Gastrocnemius medialis (tissue), 4 donors: ENCODE results near the gene C22orf31. TPM values are rescaled to one million over a fixed set of nuclear protein-coding genes. Genes with fewer than 3 reads are reported as not detected.

Experiments used
- ATAC-seq, 2 donors: fragments of 150-250 bp; one replicate each; pipeline ENCODE4 v1.9.1; 2016
- DNase-seq, 2 donors: peaks; one replicate each; pipeline ENCODE4 v3.0.0-alpha.2; 2019
- H3K27ac ChIP-seq, 4 donors: fragments of 200-600 bp; sonication (generic); 1 replicate in 1 of 4; 2 replicates in 3 of 4; pipeline ENCODE4 v1.5.1; 2016 to 2018; ENCODE audit warnings: mild to moderate bottlenecking in 2 of 4, moderate library complexity in 1 of 4
- H3K27me3 ChIP-seq, 3 donors: fragments of 200-600 bp; sonication (generic) in 2 of 3; 1 replicate in 1 of 3; 2 replicates in 2 of 3; pipeline versions ENCODE4 v1.5.1 to v1.6.0; 2016 to 2019; ENCODE audit warnings: mild to moderate bottlenecking in 1 of 3, moderate library complexity in 1 of 3
- H3K36me3 ChIP-seq, 2 donors: fragments of 200-600 bp; sonication (generic) in 1 of 2; one replicate each; pipeline ENCODE4 v1.5.1; 2017 to 2018
- H3K4me1 ChIP-seq, 2 donors: fragments of 200-600 bp; sonication (generic) in 1 of 2; one replicate each; pipeline ENCODE4 v1.5.1; 2016 to 2017; ENCODE audit warnings: mild to moderate bottlenecking in 2 of 2
- H3K4me3 ChIP-seq, 4 donors: fragments of 200-600 bp; sonication (generic) in 3 of 4; 1 replicate in 1 of 4; 2 replicates in 3 of 4; pipeline ENCODE4 v1.5.1; 2016 to 2019; ENCODE audit warnings: mild to moderate bottlenecking in 2 of 4
- H3K9me3 ChIP-seq, 3 donors: fragments of 200-600 bp; sonication (generic) in 2 of 3; 1 replicate in 1 of 3; 2 replicates in 2 of 3; pipeline ENCODE4 v1.5.1; 2016 to 2019
- CTCF ChIP-seq, 5 experiments: fragments of 450-650 bp in 3 of 5; fragments of 200-600 bp in 2 of 5; sonication (generic) in 2 of 5; IDR thresholded peaks in 4 of 5; conservative IDR thresholded peaks in 1 of 5; 1 replicate in 4 of 5; 2 replicates in 1 of 5; pipeline ENCODE4 v1.5.1; 2016 to 2019; ENCODE audit warnings: antibody characterized with exemption in 5 of 5, mild to moderate bottlenecking in 3 of 5, moderate library complexity in 3 of 5
- POLR2A ChIP-seq, 2 donors: fragments of 450-650 bp; IDR thresholded peaks; one replicate each; pipeline ENCODE4 v1.6.1; 2017; ENCODE audit warnings: antibody characterized with exemption in 2 of 2, mild to moderate bottlenecking in 2 of 2, moderate library complexity in 2 of 2
- in situ Hi-C, 4 donors: fragments of 200-750 bp; cut with MboI; loops; one replicate each; pipeline versions ENCODE4 v1.15.0 to v1.8.0; 2017; ENCODE audit warnings: low sequenced_read_pairs in 4 of 4
- intact Hi-C: fragments of 100-400 bp; cut with DNase I; formaldehyde crosslinking; loops from one replicate; pipeline ENCODE4 v1.15.1; 2023; ENCODE audit warnings: low total_unique reads
- total RNA-seq, 4 donors: library from RNA; depleted of rRNA; stranded (reverse); fragments of >200 nt; gene quantifications; one replicate each; pipeline versions ENCODE4 v1.1.0 to v1.2.3, GENCODE V29; 2016

Gene C22orf31
- total RNA-seq, 4 donors from 2014 or later = not detected

- in situ Hi-C loops = loop anchor here (25.0 kb wide), 1 partner anchor 414 kb away; no protein-coding TSS in a partner anchor
Observed at GRCh38 chr22:29026579-29026978, 35.1 kb downstream of the C22orf31 start.

DNA sequence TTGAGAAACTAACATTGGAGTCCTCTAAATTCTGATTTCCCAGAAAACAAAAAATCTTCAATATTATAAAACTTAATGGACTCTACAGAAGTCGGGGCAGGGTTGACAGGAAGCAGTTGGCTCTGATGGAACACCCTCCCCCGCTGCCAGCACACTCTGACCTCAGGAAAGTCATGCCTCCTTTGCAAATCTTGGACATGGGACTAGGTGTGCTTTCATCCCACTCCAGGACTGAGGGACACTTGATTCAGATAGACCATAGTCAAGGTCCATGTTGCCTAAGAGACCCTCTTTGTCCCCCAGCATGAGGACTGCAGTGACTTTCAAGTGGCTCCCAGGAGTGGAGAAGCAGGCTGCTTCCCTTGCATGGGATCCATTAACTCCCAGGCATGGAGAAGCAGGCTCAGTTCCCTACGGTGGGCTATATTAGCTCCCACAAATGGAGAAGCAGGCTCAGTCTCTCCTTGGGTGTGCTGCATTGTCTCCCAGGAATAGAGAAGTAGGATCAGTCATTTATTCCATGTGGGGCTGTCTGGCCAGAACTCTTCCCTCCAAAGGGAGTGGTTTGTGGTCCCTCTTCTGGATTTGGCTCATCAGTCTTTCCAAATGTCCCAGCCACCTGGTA is 38.3 kb downstream of the C22orf31 start:
- no peak for TF ChIP-seq CTCF (IDR thresholded peaks at IDR 0.05 in 4 of 5, conservative IDR thresholded peaks at IDR 0.05 in 1 of 5)
- TF ChIP-seq POLR2A (IDR thresholded peaks at IDR 0.05) = no peak
- ATAC-seq (peak; percentile 27 to 53), DNase-seq (no peak)
- Histone ChIP-seq H3K4me1 (peaks cover 0 to 16% of the 10 kb centered on the region in 2 donors), H3K27me3 (no peaks in the 10 kb centered on the region), H3K36me3 (no peaks in the 10 kb centered on the region), H3K9me3 (no peaks in the 10 kb centered on the region), H3K4me3 (no peak overlapping the region), H3K27ac (no peak overlapping the region)
- intact Hi-C loops = no loop called here
- in situ Hi-C loops = no loop called here

More at GRCh38 chr22:29026579-29026978, 35.1 kb downstream of the C22orf31 start:
- ATAC-seq (no peak), DNase-seq (no peak)
- Histone ChIP-seq H3K4me3 (no peak overlapping the region), H3K27me3 (no peaks in the 10 kb centered on the region), H3K27ac (no peak overlapping the region), H3K36me3 (no peaks in the 10 kb centered on the region), H3K4me1 (peaks cover 15 to 24% of the 10 kb centered on the region in 2 donors), H3K9me3 (no peaks in the 10 kb centered on the region)
- intact Hi-C loops = no loop called here
- TF ChIP-seq POLR2A (IDR thresholded peaks at IDR 0.05) (no peak), CTCF (IDR thresholded peaks at IDR 0.05 in 4 of 5, conservative IDR thresholded peaks at IDR 0.05 in 1 of 5) (no peak)

DNA sequence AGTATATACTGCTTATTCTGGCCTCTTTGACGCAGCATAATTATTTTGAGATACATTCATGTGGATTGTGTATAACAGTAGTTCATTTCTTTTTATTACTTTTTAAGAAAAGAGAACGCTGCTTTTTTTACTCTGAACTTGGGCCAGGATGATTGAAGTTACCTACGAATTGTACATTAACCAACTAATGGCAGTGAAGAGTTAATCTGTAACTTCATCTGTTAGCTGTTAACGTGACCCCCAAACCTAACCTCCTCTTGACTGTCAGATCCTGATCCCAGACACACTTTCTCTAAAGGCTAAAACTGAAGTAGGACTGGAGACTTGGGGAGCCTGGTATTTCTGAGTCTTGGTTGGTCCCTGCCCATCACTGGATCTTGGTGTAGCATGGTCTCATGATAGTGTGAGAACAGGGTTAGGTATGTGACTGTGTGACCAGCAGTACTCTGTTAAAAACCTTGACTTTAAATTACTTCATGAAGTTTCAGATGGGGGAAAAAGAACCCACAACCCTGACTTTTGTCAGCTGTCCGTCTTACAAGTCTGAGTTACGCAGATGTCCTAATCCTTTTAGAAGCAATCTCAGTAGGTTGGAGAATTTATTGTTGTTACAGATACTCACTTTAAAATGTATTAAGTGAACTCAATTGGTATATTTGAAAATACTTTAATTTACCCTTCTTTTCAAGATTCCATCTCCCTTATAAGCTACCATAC is 39.4 kb downstream of the C22orf31 start:
- peaks cover 0 to 13% of the 10 kb centered on the region in 2 donors for H3K4me1 ChIP-seq
- no peak overlapping the region for H3K27ac ChIP-seq
- DNase-seq (no peak), ATAC-seq (no peak)
- intact Hi-C loops (no loop called here), in situ Hi-C loops (no loop called here)
- H3K4me3 ChIP-seq = no peak overlapping the region
- H3K27me3 ChIP-seq = no peaks in the 10 kb centered on the region
- TF ChIP-seq POLR2A (IDR thresholded peaks at IDR 0.05) (no peak), CTCF (IDR thresholded peaks at IDR 0.05 in 4 of 5, conservative IDR thresholded peaks at IDR 0.05 in 1 of 5) (no peak)
- H3K9me3 ChIP-seq = no peaks in the 10 kb centered on the region
- no peaks in the 10 kb centered on the region for H3K36me3 ChIP-seq

DNA sequence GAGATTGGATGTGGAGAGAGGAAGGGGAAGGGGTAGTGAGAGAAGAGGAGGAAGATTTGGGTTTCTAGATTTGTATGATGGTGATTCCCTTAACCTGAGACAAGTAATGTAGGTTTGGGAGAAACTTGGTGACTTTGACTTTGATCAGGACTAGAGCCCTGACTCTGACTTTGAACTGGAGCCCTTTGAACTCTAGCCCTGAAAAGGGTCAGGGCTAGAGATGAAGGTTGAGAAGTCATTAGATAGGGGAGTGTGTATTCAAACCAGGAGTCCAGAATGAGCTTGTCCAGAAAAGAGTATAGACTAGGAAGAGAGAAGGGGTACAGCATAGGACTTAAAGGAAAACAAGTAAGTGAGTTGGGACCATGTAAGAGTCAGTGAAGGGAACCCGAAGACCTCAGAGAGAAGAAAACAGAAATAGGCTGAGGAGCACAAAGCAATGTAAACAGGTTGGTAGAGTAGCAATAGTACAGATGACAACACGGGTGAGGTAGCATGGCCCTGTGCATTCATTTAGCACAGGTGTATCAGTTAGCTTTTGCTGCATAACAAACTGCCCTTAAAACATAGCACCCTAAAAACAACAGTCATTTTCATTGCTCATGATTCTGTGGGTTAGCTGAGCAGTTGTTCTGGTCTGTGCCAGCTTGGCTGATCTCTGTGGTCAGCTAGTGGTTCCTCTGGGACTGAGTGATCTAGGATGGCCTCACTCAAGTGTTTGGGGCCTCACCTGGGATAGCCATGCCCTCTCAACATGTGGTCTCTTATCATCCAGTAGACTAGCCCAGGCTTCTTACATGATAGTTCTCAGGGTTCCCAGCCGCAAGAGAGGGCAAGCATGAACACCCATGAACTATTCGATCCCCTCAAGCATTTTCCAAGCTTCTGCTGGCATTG is 43.1 kb downstream of the C22orf31 start:
- TF ChIP-seq CTCF (IDR thresholded peaks at IDR 0.05 in 4 of 5, conservative IDR thresholded peaks at IDR 0.05 in 1 of 5) = no peak
- no peak for TF ChIP-seq POLR2A (IDR thresholded peaks at IDR 0.05)
- H3K9me3 ChIP-seq = no peaks in the 10 kb centered on the region
- intact Hi-C loops = no loop called here
- in situ Hi-C loops = no loop called here
- H3K4me1 ChIP-seq = peaks cover 0 to 19% of the 10 kb centered on the region in 2 donors
- H3K27me3 ChIP-seq = no peaks in the 10 kb centered on the region
- H3K4me3 ChIP-seq = no peak overlapping the region
- DNase-seq (no peak), ATAC-seq (no peak)
- H3K27ac ChIP-seq = no peak overlapping the region
- no peaks in the 10 kb centered on the region for H3K36me3 ChIP-seq
